HCT116 (cell line): Measurements from ENCODE around the gene LCE7A. TPM values are rescaled to one million over a fixed set of nuclear protein-coding genes. Genes with fewer than 3 reads are reported as not detected.

Source experiments
- total RNA-seq: library from RNA; stranded (reverse); gene quantifications from one replicate; pipeline ENCODE4 v1.2.1, GENCODE V29; 2021; ENCODE audit not compliant: unreplicated experiment

The LCE7A gene
- total RNA-seq, 1 experiment from 2014 or later: not detected

Other genes with a start within 250 kb of the LCE7A start
- not detected for gene LCE3B, start 246.2 kb upstream of the LCE7A start, total RNA-seq
- not detected for gene LCE3A, start 236.9 kb upstream of the LCE7A start, total RNA-seq
- not detected for gene LCE2D, start 196.6 kb upstream of the LCE7A start, total RNA-seq
- not detected for gene LCE2C, start 184.7 kb upstream of the LCE7A start, total RNA-seq
- gene LCE2B, start 173.9 kb upstream of the LCE7A start, total RNA-seq: not detected
- not detected for gene LCE2A, start 161.7 kb upstream of the LCE7A start, total RNA-seq
- not detected for gene LCE4A, start 151.8 kb upstream of the LCE7A start, total RNA-seq
- gene KPRP, start 102.0 kb upstream of the LCE7A start, total RNA-seq: not detected
- not detected for gene LCE1F, start 84.9 kb upstream of the LCE7A start, total RNA-seq
- not detected for gene LCE1E, start 73.7 kb upstream of the LCE7A start, total RNA-seq
- not detected for gene LCE1D, start 63.3 kb upstream of the LCE7A start, total RNA-seq
- gene LCE1C, start 53.3 kb upstream of the LCE7A start, total RNA-seq: not detected
- gene LCE1B, start 48.0 kb upstream of the LCE7A start, total RNA-seq: not detected
- gene LCE1A, start 32.5 kb upstream of the LCE7A start, total RNA-seq: not detected
- not detected for gene LCE6A, start 17.1 kb upstream of the LCE7A start, total RNA-seq
- not detected for gene SMCP, start 18.3 kb downstream of the LCE7A start, total RNA-seq
- not detected for gene IVL, start 48.5 kb downstream of the LCE7A start, total RNA-seq
- not detected for gene SPRR5, start 87.2 kb downstream of the LCE7A start, total RNA-seq
- gene SPRR4, start 110.7 kb downstream of the LCE7A start, total RNA-seq: not detected
- not detected for gene SPRR1A, start 124.1 kb downstream of the LCE7A start, total RNA-seq
- gene SPRR3, start 141.8 kb downstream of the LCE7A start, total RNA-seq: not detected
- 0.66 TPM for gene SPRR1B, start 171.2 kb downstream of the LCE7A start, total RNA-seq
- gene SPRR2D, start 181.1 kb downstream of the LCE7A start, total RNA-seq: 6.9 TPM
- gene SPRR2A, start 197.5 kb downstream of the LCE7A start, total RNA-seq: not detected
- not detected for gene SPRR2B, start 211.6 kb downstream of the LCE7A start, total RNA-seq
- not detected for gene SPRR2E, start 234.5 kb downstream of the LCE7A start, total RNA-seq